ENCODE data around the gene HIVEP3.

HIVEP3 gene

GRCh38 chr1:41528726-41529605, 389.8 kb downstream of the HIVEP3 start:
- H3K4me1 ChIP-seq (ENCODE audit: low read length): no peaks in the 10 kb centered on the region
- no peaks in the 10 kb centered on the region for H3K36me3 ChIP-seq (replicated peaks; ENCODE audit: insufficient read depth, low read length)
- H3K27ac ChIP-seq (ENCODE audit: low read length): no peak overlapping the region
- no peaks in the 10 kb centered on the region for H3K27me3 ChIP-seq (replicated peaks; ENCODE audit: insufficient read depth, low read length)
- H2AFZ ChIP-seq (ENCODE audit: low read length): no peak overlapping the region
- no peaks in the 10 kb centered on the region for H3K9me2 ChIP-seq (replicated peaks; ENCODE audit: insufficient read depth, low read length)
- no peak overlapping the region for H3K4me3 ChIP-seq (ENCODE audit: low read length)
- H4K20me1 ChIP-seq (ENCODE audit: insufficient read depth, low read length): no peaks in the 10 kb centered on the region
- no peaks in the 10 kb centered on the region for H3K9me3 ChIP-seq (replicated peaks; ENCODE audit: insufficient read depth, low read length)
- H3K79me2 ChIP-seq (ENCODE audit: low read length): no peaks in the 10 kb centered on the region
- no peaks in the 10 kb centered on the region for H3F3A ChIP-seq (ENCODE audit: insufficient read depth, low read length)
- TF ChIP-seq EZH2phosphoT487 (IDR thresholded peaks at IDR 0.05; ENCODE audit: low read length) (no peak), EZH2 (optimal IDR thresholded peaks at IDR 0.05; ENCODE audit: low read depth, low read length) (no peak)
- H3K9ac ChIP-seq (ENCODE audit: low read length): no peak overlapping the region
- H3K4me2 ChIP-seq (ENCODE audit: low read depth, low read length): no peak overlapping the region
- DNase-seq: no peak

- no peaks in the 10 kb centered on the region for H3F3A ChIP-seq (ENCODE audit: insufficient read depth, low read length)
- no peak overlapping the region for H3K4me2 ChIP-seq (ENCODE audit: low read depth, low read length)
- H3K79me2 ChIP-seq (ENCODE audit: low read length): no peaks in the 10 kb centered on the region
- no peak overlapping the region for H3K4me3 ChIP-seq (ENCODE audit: low read length)
- no peaks in the 10 kb centered on the region for H3K9me3 ChIP-seq (replicated peaks; ENCODE audit: insufficient read depth, low read length)
- TF ChIP-seq EZH2 (optimal IDR thresholded peaks at IDR 0.05; ENCODE audit: low read depth, low read length) (no peak), CTCF (IDR thresholded peaks at IDR 0.05; ENCODE audit: low read length) (no peak), EZH2phosphoT487 (IDR thresholded peaks at IDR 0.05; ENCODE audit: low read length) (no peak)
- H3K9me2 ChIP-seq (replicated peaks; ENCODE audit: insufficient read depth, low read length): no peaks in the 10 kb centered on the region
- DNase-seq: no peak
- H4K20me1 ChIP-seq (ENCODE audit: insufficient read depth, low read length): no peaks in the 10 kb centered on the region
- no peak overlapping the region for H3K27ac ChIP-seq (ENCODE audit: low read length)
- H3K4me1 ChIP-seq (ENCODE audit: low read length): no peaks in the 10 kb centered on the region
- H3K27me3 ChIP-seq (replicated peaks; ENCODE audit: insufficient read depth, low read length): no peaks in the 10 kb centered on the region
- H2AFZ ChIP-seq (ENCODE audit: low read length): no peak overlapping the region
- H3K9ac ChIP-seq (ENCODE audit: low read length): no peak overlapping the region
- H3K36me3 ChIP-seq (replicated peaks; ENCODE audit: insufficient read depth, low read length): no peaks in the 10 kb centered on the region
These were observed 390.6 kb downstream of the HIVEP3 start for GRCh38 chr1:41528106-41528505.

- H3K9me3 ChIP-seq (replicated peaks; ENCODE audit: insufficient read depth, low read length): no peaks in the 10 kb centered on the region
- DNase-seq: no peak
- no peaks in the 10 kb centered on the region for H4K20me1 ChIP-seq (ENCODE audit: insufficient read depth, low read length)
These were observed 391.7 kb downstream of the HIVEP3 start for GRCh38 chr1:41526956-41527561.

More at GRCh38 chr1:41526956-41527561, 391.7 kb downstream of the HIVEP3 start:
- Histone ChIP-seq H3K9me2 (replicated peaks; ENCODE audit: insufficient read depth, low read length) (no peaks in the 10 kb centered on the region), H3K36me3 (replicated peaks; ENCODE audit: insufficient read depth, low read length) (no peaks in the 10 kb centered on the region), H3K9ac (ENCODE audit: low read length) (no peak overlapping the region), H3K27me3 (replicated peaks; ENCODE audit: insufficient read depth, low read length) (no peaks in the 10 kb centered on the region), H3K4me2 (ENCODE audit: low read depth, low read length) (no peak overlapping the region), H3K79me2 (ENCODE audit: low read length) (no peaks in the 10 kb centered on the region), H3K4me1 (ENCODE audit: low read length) (no peaks in the 10 kb centered on the region), H3F3A (ENCODE audit: insufficient read depth, low read length) (no peaks in the 10 kb centered on the region), H2AFZ (ENCODE audit: low read length) (no peak overlapping the region), H3K4me3 (ENCODE audit: low read length) (no peak overlapping the region), H3K27ac (ENCODE audit: low read length) (no peak overlapping the region)
- TF ChIP-seq EZH2 (optimal IDR thresholded peaks at IDR 0.05; ENCODE audit: low read depth, low read length): no peak
- no peak for TF ChIP-seq EZH2phosphoT487 (IDR thresholded peaks at IDR 0.05; ENCODE audit: low read length)
- TF ChIP-seq CTCF (IDR thresholded peaks at IDR 0.05; ENCODE audit: low read length): no peak
